Fibroblast of peridontal ligament (primary cell): ENCODE data around the gene DIRAS3.
"Not testable (repeated sequence)": the region's sequence is repeated elsewhere in the genome, so short reads cannot be mapped to it uniquely, and the experiment has no call there.

Experiments
- DNase-seq: peaks from one replicate; pipeline ENCODE4 v3.0.0-alpha.2; 2010; ENCODE audit errors: extremely low read depth

Gene DIRAS3

GRCh38 chr1:68024635-68025338, 25.6 kb downstream of the DIRAS3 start:
- no peak for DNase-seq

GRCh38 chr1:68016381-68016780, 34.0 kb downstream of the DIRAS3 start:
- DNase-seq = peak; percentile 98

- DNase-seq = peak; percentile 26
Observed at GRCh38 chr1:68015971-68016370, 34.5 kb downstream of the DIRAS3 start.

GRCh38 chr1:68015369-68015768, 35.1 kb downstream of the DIRAS3 start:
- DNase-seq = no peak

GRCh38 chr1:68013351-68013750, 37.1 kb downstream of the DIRAS3 start:
- DNase-seq = no peak

GRCh38 chr1:68011657-68012375, 38.6 kb downstream of the DIRAS3 start:
- peak; percentile 18 for DNase-seq

- DNase-seq = no peak
Observed at GRCh38 chr1:68010543-68010942, 39.9 kb downstream of the DIRAS3 start.

GRCh38 chr1:68010090-68010489, 40.3 kb downstream of the DIRAS3 start:
- DNase-seq = peak; percentile 46

GRCh38 chr1:68003626-68004025, 46.8 kb downstream of the DIRAS3 start:
- DNase-seq = not testable (repeated sequence)

- no peak for DNase-seq
Observed at GRCh38 chr1:68000191-68000590, 50.2 kb downstream of the DIRAS3 start.

- no peak for DNase-seq
Observed at GRCh38 chr1:67997746-67998145, 52.7 kb downstream of the DIRAS3 start.
